HepG2 (cell line): ENCODE data around the gene DAPK3. TPM values are rescaled to one million over a fixed set of nuclear protein-coding genes. Genes with fewer than 3 reads are reported as not detected.

Experiments used
- AHDC1 ChIP-seq: sonication (generic); formaldehyde crosslinking; IDR thresholded peaks from 2 replicates; pipeline ENCODE4 v1.5.1; 2020; ENCODE audit warnings: mild to moderate bottlenecking, missing genetic modification reagents, borderline replicate concordance
- GATAD1 ChIP-seq: IDR thresholded peaks from 2 replicates; pipeline ENCODE4 v1.6.1; 2016; ENCODE audit warnings: missing genetic modification reagents, missing compliant biosample characterization
- MXI1 ChIP-seq: IDR thresholded peaks from 3 replicates; pipeline ENCODE4 v1.6.1; 2012; ENCODE audit warnings: low read depth, low read length, inconsistent platforms, borderline replicate concordance
- NCOR1 ChIP-seq: fragments of 200-600 bp; sonication (generic); IDR thresholded peaks from 2 replicates; pipeline ENCODE4 v1.7.0; 2017; ENCODE audit warnings: antibody characterized with exemption, low read length, borderline replicate concordance
- NFE2L1 ChIP-seq: sonication (generic); formaldehyde crosslinking; IDR thresholded peaks from 2 replicates; pipeline ENCODE4 v1.4.0; 2020; ENCODE audit warnings: missing genetic modification reagents, mild to moderate bottlenecking, borderline replicate concordance
- POGZ ChIP-seq: sonication (generic); formaldehyde crosslinking; IDR thresholded peaks from 2 replicates; pipeline ENCODE4 v1.4.0; 2020; ENCODE audit warnings: mild to moderate bottlenecking, missing genetic modification reagents
- PRMT3 ChIP-seq: sonication (generic); formaldehyde crosslinking; IDR thresholded peaks from 2 replicates; pipeline ENCODE4 v1.8.1; 2022; ENCODE audit warnings: low read depth, mild to moderate bottlenecking, moderate library complexity, missing genetic modification reagents, borderline replicate concordance
- SP4 ChIP-seq: sonication (generic); formaldehyde crosslinking; IDR thresholded peaks from 2 replicates; pipeline ENCODE4 v1.8.1; 2023; ENCODE audit warnings: mild to moderate bottlenecking, missing genetic modification reagents
- STAT5B ChIP-seq: sonication (generic); formaldehyde crosslinking; IDR thresholded peaks from 2 replicates; pipeline ENCODE4 v1.4.0; 2020; ENCODE audit warnings: missing genetic modification reagents
- TBX2 ChIP-seq: sonication (generic); formaldehyde crosslinking; IDR thresholded peaks from 2 replicates; pipeline ENCODE4 v1.5.0; 2020; ENCODE audit warnings: missing genetic modification reagents, mild to moderate bottlenecking, borderline replicate concordance
- TRIM22 ChIP-seq: fragments of 450-650 bp; IDR thresholded peaks from 2 replicates; pipeline ENCODE4 v1.6.1; 2017
- ZC3H13 ChIP-seq: sonication (generic); formaldehyde crosslinking; IDR thresholded peaks from 2 replicates; pipeline ENCODE4 v1.8.1; 2023; ENCODE audit warnings: mild to moderate bottlenecking, missing genetic modification reagents, moderate library complexity
- ZNF207 ChIP-seq: fragments of 450-650 bp; IDR thresholded peaks from 2 replicates; pipeline ENCODE4 v1.6.1; 2016; ENCODE audit warnings: antibody characterized with exemption, borderline replicate concordance
- ZNF446 ChIP-seq: sonication (generic); formaldehyde crosslinking; IDR thresholded peaks from 2 replicates; pipeline ENCODE4 v1.5.0; 2020; ENCODE audit warnings: mild to moderate bottlenecking, missing genetic modification reagents
- ZNF580 ChIP-seq: IDR thresholded peaks from 2 replicates; pipeline ENCODE4 v1.6.1; 2016; ENCODE audit warnings: low read depth, borderline replicate concordance
- ZNF687 ChIP-seq: sonication (generic); formaldehyde crosslinking; IDR thresholded peaks from 2 replicates; pipeline ENCODE4 v1.5.1; 2020; ENCODE audit warnings: mild to moderate bottlenecking, missing genetic modification reagents, moderate library complexity
- polyA plus RNA-seq, 8 experiments: library from polyadenylated mRNA; depleted of rRNA in 3 of 8; stranded (reverse) in 7 of 8; unstranded in 1 of 8; fragments of >200 nt; fragmentation: Illumina TruSeq in 4 of 8; extraction: Trizol in 4 of 8; gene quantifications; 2 replicates each; pipeline versions ENCODE4 v1.2.1 to v1.2.3, GENCODE V29; 2011 to 2016; ENCODE audit warnings: low read depth in 4 of 8, missing spikeins in 1 of 8, mixed read lengths in 1 of 8; ENCODE audit not compliant: insufficient read depth in 1 of 8
- total RNA-seq, 5 experiments: library from RNA; depleted of rRNA; stranded (reverse); fragments of >200 nt; fragmentation: Illumina TruSeq; extraction: Trizol; gene quantifications; 2 replicates each; pipeline ENCODE4 v1.2.3, GENCODE V29; 2016; ENCODE audit warnings: low read depth in 1 of 5

DAPK3 gene
- total and polyA plus RNA-seq, 2 of the 13 experiments (the other 11 are each of a cell fraction or from before 2014, with no cell fraction given): 30.5 to 37.3 TPM

GRCh38 chr19:3968556-3969434, 2.1 kb downstream of the DAPK3 start (continued):
- TF ChIP-seq AHDC1 (CRISPR knock-in tag): no peak
- peak; percentile 54; the same call in 1 of the 3 replicates for TF ChIP-seq MXI1
- TF ChIP-seq ZNF687 (CRISPR knock-in tag): peak; percentile 13; the same call in 1 of the 2 replicates
- no peak for TF ChIP-seq ZC3H13
- TF ChIP-seq SP4 (CRISPR knock-in tag): 0 out of 2 replicates have a peak, but pooled peaks have one; percentile 52
- no peak for TF ChIP-seq NCOR1
- no peak for TF ChIP-seq PRMT3 (CRISPR knock-in tag)
- no peak for TF ChIP-seq TRIM22
- TF ChIP-seq ZNF580 (CRISPR knock-in tag): no peak
- 0 out of 2 replicates have a peak, but pooled peaks have one; percentile 16 for TF ChIP-seq GATAD1 (CRISPR knock-in tag)
- TF ChIP-seq NFE2L1 (CRISPR knock-in tag): no peak
- 0 out of 2 replicates have a peak, but pooled peaks have one; percentile 7 for TF ChIP-seq ZNF446 (CRISPR knock-in tag)
- TF ChIP-seq TBX2 (CRISPR knock-in tag): 0 out of 2 replicates have a peak, but pooled peaks have one; percentile 30
- no peak for TF ChIP-seq ZNF207
- TF ChIP-seq STAT5B (CRISPR knock-in tag): no peak
- 0 out of 2 replicates have a peak, but pooled peaks have one; percentile 27 for TF ChIP-seq POGZ (CRISPR knock-in tag)
